ENCODE results near the gene ZNF518A. TPM values are rescaled to one million over a fixed set of nuclear protein-coding genes. Genes with fewer than 3 reads are reported as not detected.

ZNF518A gene
- total RNA-seq, 2 donors from 2014 or later: 37.6 to 39.6 TPM

Other genes starting within 250 kb of the ZNF518A start
- under 1 TPM; 0.37 to 0.87 TPM for gene CC2D2B, start 222.3 kb upstream of the ZNF518A start, total RNA-seq
- 1 to 10 TPM; 5.9 to 6.4 TPM for gene CCNJ, start 86.7 kb upstream of the ZNF518A start, total RNA-seq
- gene BLNK, start 141.3 kb downstream of the ZNF518A start, total RNA-seq: 10 to 100 TPM; 22.1 to 24.9 TPM
- not detected for gene DNTT, start 174.1 kb downstream of the ZNF518A start, total RNA-seq
- not detected for gene OPALIN, start 228.7 kb downstream of the ZNF518A start, total RNA-seq

All from left colon (tissue), 2 donors.